IgD-negative memory B cell (primary cell): ENCODE data around the gene GMNC. TPM values are rescaled to one million over a fixed set of nuclear protein-coding genes. Genes with fewer than 3 reads are reported as not detected.
A peak's percentile ranks its signal among the peaks of the same experiment; 100 is the strongest.
"Not testable (repeated sequence)": the region's sequence is repeated elsewhere in the genome, so short reads cannot be mapped to it uniquely, and the experiment has no call there.

ENCODE experiments used
- H3K27ac Mint-ChIP-seq, 3 donors: one replicate each; pipeline ENCODE4 v1.8.0; 2020 to 2022; ENCODE audit warnings: mild to moderate bottlenecking in 3 of 3, mixed read lengths in 3 of 3, moderate library complexity in 1 of 3
- H3K27me3 Mint-ChIP-seq: one replicate; pipeline ENCODE4 v1.8.0; 2021; ENCODE audit warnings: mixed read lengths
- H3K36me3 Mint-ChIP-seq: one replicate; pipeline ENCODE4 v1.8.0; 2020; ENCODE audit warnings: mild to moderate bottlenecking, mixed read lengths
- H3K4me1 Mint-ChIP-seq, 3 donors: one replicate each; pipeline ENCODE4 v1.8.0; 2020 to 2022; ENCODE audit warnings: mixed read lengths in 3 of 3, mild to moderate bottlenecking in 1 of 3
- H3K4me3 Mint-ChIP-seq, 4 donors: one replicate each; pipeline ENCODE4 v1.8.0; 2020 to 2022; ENCODE audit warnings: mild to moderate bottlenecking in 4 of 4, mixed read lengths in 4 of 4, moderate library complexity in 3 of 4
- H3K9me3 Mint-ChIP-seq, 3 donors: one replicate each; pipeline ENCODE4 v1.8.0; 2020 to 2021; ENCODE audit warnings: mixed read lengths in 3 of 3, mild to moderate bottlenecking in 1 of 3
- polyA plus RNA-seq: library from polyadenylated mRNA; unstranded; fragments of 300-500 nt; fragmentation: Illumina TruSeq; gene quantifications from one replicate; pipeline ENCODE4 v1.2.3, GENCODE V29; 2021

GMNC gene
- polyA plus RNA-seq: not detected

- Mint-ChIP-seq H3K4me1 (peaks cover 0 to 6% (median 2%) of the 10 kb centered on the region in 3 donors), H3K27ac (peak within 1 kb of the TSS in 1 of 3 donors; percentile 51), H3K27me3 (peaks cover 28% of the 10 kb centered on the region), H3K9me3 (no peaks in the 10 kb centered on the region), H3K4me3 (peak within 1 kb of the TSS; percentile 46 to 84 (median 75)), H3K36me3 (no peaks in the 10 kb centered on the region)
These were observed at the start of gene GMNC for GRCh38 chr3:190862209-190863118. Gene GMNC, minus strand, starts transcription at chr3:190862694. Its CDS starts 79 bp downstream, at chr3:190862615.

GRCh38 chr3:190911382-190911781, 48.9 kb upstream of the GMNC start:
- H3K27me3 Mint-ChIP-seq: no peaks in the 10 kb centered on the region
- peaks cover 0 to 3% (median 3%) of the 10 kb centered on the region in 3 donors for H3K9me3 Mint-ChIP-seq
- H3K27ac Mint-ChIP-seq: no peak overlapping the region
- H3K36me3 Mint-ChIP-seq: no peaks in the 10 kb centered on the region
- H3K4me1 Mint-ChIP-seq: no peaks in the 10 kb centered on the region
- H3K4me3 Mint-ChIP-seq: no peak overlapping the region

GRCh38 chr3:190909908-190910307, 47.4 kb upstream of the GMNC start:
- Mint-ChIP-seq H3K4me1 (no peaks in the 10 kb centered on the region), H3K27me3 (no peaks in the 10 kb centered on the region), H3K27ac (no peak overlapping the region), H3K9me3 (peaks cover 2 to 5% (median 3%) of the 10 kb centered on the region in 3 donors), H3K4me3 (no peak overlapping the region), H3K36me3 (peaks cover 2% of the 10 kb centered on the region)

GRCh38 chr3:190903156-190903555, 40.7 kb upstream of the GMNC start:
- H3K27ac Mint-ChIP-seq: no peak overlapping the region
- H3K36me3 Mint-ChIP-seq: peaks cover 2% of the 10 kb centered on the region
- H3K4me1 Mint-ChIP-seq: no peaks in the 10 kb centered on the region
- H3K9me3 Mint-ChIP-seq: peaks cover 10 to 18% (median 16%) of the 10 kb centered on the region in 3 donors
- H3K4me3 Mint-ChIP-seq: no peak overlapping the region
- H3K27me3 Mint-ChIP-seq: no peaks in the 10 kb centered on the region

GRCh38 chr3:190902292-190902691, 39.8 kb upstream of the GMNC start:
- no peaks in the 10 kb centered on the region for H3K4me1 Mint-ChIP-seq
- H3K36me3 Mint-ChIP-seq: peaks cover 2% of the 10 kb centered on the region
- H3K27ac Mint-ChIP-seq: no peak overlapping the region
- no peaks in the 10 kb centered on the region for H3K27me3 Mint-ChIP-seq
- peaks cover 10 to 21% (median 20%) of the 10 kb centered on the region in 3 donors for H3K9me3 Mint-ChIP-seq
- H3K4me3 Mint-ChIP-seq: no peak overlapping the region

- H3K4me1 Mint-ChIP-seq: no peaks in the 10 kb centered on the region
These were observed 30.0 kb upstream of the GMNC start for GRCh38 chr3:190892395-190892902.

GRCh38 chr3:190886945-190887344, 24.5 kb upstream of the GMNC start:
- Mint-ChIP-seq H3K36me3 (no peaks in the 10 kb centered on the region), H3K9me3 (no peaks in the 10 kb centered on the region), H3K4me3 (no peak overlapping the region), H3K27ac (no peak overlapping the region), H3K4me1 (peaks cover 0 to 3% (median 3%) of the 10 kb centered on the region in 3 donors), H3K27me3 (no peaks in the 10 kb centered on the region)

More at GRCh38 chr3:190892395-190892902, 30.0 kb upstream of the GMNC start:
- Mint-ChIP-seq H3K27ac (no peak overlapping the region), H3K27me3 (peaks cover 2% of the 10 kb centered on the region), H3K9me3 (peaks cover 8 to 27% (median 13%) of the 10 kb centered on the region in 3 donors), H3K36me3 (no peaks in the 10 kb centered on the region), H3K4me3 (no peak overlapping the region)

GRCh38 chr3:190883973-190884832, 21.7 kb upstream of the GMNC start:
- H3K4me1 Mint-ChIP-seq: peaks cover 0 to 3% (median 3%) of the 10 kb centered on the region in 3 donors
- H3K36me3 Mint-ChIP-seq: no peaks in the 10 kb centered on the region
- no peaks in the 10 kb centered on the region for H3K27me3 Mint-ChIP-seq
- H3K9me3 Mint-ChIP-seq: no peaks in the 10 kb centered on the region
- no peak overlapping the region for H3K4me3 Mint-ChIP-seq
- no peak overlapping the region for H3K27ac Mint-ChIP-seq

GRCh38 chr3:190883141-190883540, 20.6 kb upstream of the GMNC start:
- H3K9me3 Mint-ChIP-seq: no peaks in the 10 kb centered on the region
- H3K27ac Mint-ChIP-seq: no peak overlapping the region
- no peaks in the 10 kb centered on the region for H3K27me3 Mint-ChIP-seq
- H3K4me1 Mint-ChIP-seq: peaks cover 0 to 3% (median 3%) of the 10 kb centered on the region in 3 donors
- no peak overlapping the region for H3K4me3 Mint-ChIP-seq
- no peaks in the 10 kb centered on the region for H3K36me3 Mint-ChIP-seq

GRCh38 chr3:190877925-190878324, 15.4 kb upstream of the GMNC start:
- H3K4me1 Mint-ChIP-seq: no peaks in the 10 kb centered on the region
- no peaks in the 10 kb centered on the region for H3K27me3 Mint-ChIP-seq

GRCh38 chr3:190876433-190876832, 13.9 kb upstream of the GMNC start:
- H3K27ac Mint-ChIP-seq, H3K4me3 Mint-ChIP-seq, H3K27me3 Mint-ChIP-seq: not testable (repeated sequence)

More at GRCh38 chr3:190877925-190878324, 15.4 kb upstream of the GMNC start:
- no peaks in the 10 kb centered on the region for H3K36me3 Mint-ChIP-seq
- H3K9me3 Mint-ChIP-seq: no peaks in the 10 kb centered on the region
- peak overlapping the region in 1 of 3 donors; percentile 35 for H3K27ac Mint-ChIP-seq
- no peak overlapping the region for H3K4me3 Mint-ChIP-seq

GRCh38 chr3:190875061-190875460, 12.6 kb upstream of the GMNC start:
- not testable (repeated sequence) for H3K27ac Mint-ChIP-seq, H3K27me3 Mint-ChIP-seq, H3K4me1 Mint-ChIP-seq, H3K9me3 Mint-ChIP-seq, H3K4me3 Mint-ChIP-seq, H3K36me3 Mint-ChIP-seq

More at GRCh38 chr3:190876433-190876832, 13.9 kb upstream of the GMNC start:
- H3K36me3 Mint-ChIP-seq, H3K4me1 Mint-ChIP-seq, H3K9me3 Mint-ChIP-seq: not testable (repeated sequence)

- no peaks in the 10 kb centered on the region for H3K9me3 Mint-ChIP-seq
- peaks cover 3% of the 10 kb centered on the region for H3K27me3 Mint-ChIP-seq
- no peaks in the 10 kb centered on the region for H3K36me3 Mint-ChIP-seq
- no peaks in the 10 kb centered on the region for H3K4me1 Mint-ChIP-seq
- no peak overlapping the region for H3K4me3 Mint-ChIP-seq
- no peak overlapping the region for H3K27ac Mint-ChIP-seq
These were observed 7.6 kb upstream of the GMNC start for GRCh38 chr3:190870127-190870526.

GRCh38 chr3:190867071-190867470, 4.6 kb upstream of the GMNC start:
- Mint-ChIP-seq H3K4me1 (peaks cover 0 to 5% (median 2%) of the 10 kb centered on the region in 3 donors), H3K4me3 (no peak overlapping the region), H3K27ac (no peak overlapping the region), H3K36me3 (no peaks in the 10 kb centered on the region), H3K9me3 (no peaks in the 10 kb centered on the region), H3K27me3 (peaks cover 20% of the 10 kb centered on the region)

GRCh38 chr3:190865828-190866227, 3.3 kb upstream of the GMNC start:
- Mint-ChIP-seq H3K27me3 (peaks cover 26% of the 10 kb centered on the region), H3K4me1 (peaks cover 0 to 6% (median 2%) of the 10 kb centered on the region in 3 donors), H3K4me3 (peak overlapping the region in 1 of 4 donors; percentile 42), H3K27ac (no peak overlapping the region), H3K36me3 (no peaks in the 10 kb centered on the region), H3K9me3 (no peaks in the 10 kb centered on the region)
